ENCODE results near the gene LDHAL6A.

Gene LDHAL6A

DNA sequence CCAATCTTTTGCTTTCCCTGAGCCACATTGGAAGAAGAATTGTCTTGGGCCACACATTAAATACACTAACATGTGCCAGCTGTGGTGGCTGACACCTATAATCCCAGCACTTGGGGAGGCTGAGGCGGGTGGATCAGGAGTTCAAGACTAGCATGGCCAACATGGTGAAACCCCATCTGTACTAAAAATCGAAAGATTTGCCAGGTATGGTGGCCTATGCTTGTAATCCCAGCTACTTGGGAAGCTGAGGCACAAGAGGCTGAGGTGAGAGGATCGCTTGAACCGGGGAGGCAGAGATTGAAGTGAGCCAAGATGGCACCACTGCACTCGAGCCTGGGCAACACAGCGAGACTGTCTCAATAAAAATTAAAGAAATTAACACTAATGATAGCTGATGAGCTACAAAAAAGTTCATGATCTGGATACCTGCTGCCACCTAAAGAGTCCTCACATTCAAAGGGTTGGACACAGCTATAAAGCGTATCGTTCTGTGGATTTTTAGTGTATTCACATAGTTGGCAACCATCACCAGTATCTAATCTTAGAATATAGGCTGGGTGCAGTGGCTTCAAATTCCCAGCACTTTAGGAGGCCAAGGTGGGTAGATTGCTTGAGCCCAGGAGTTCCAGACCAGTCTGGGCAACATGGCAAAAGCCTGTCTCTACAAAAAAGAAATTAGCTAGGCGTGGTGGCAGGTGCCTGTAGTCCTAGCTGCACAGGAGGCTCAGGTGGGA, 46.9 kb upstream of the LDHAL6A start (continued):
- no peak for TF ChIP-seq REST (tag by site-specific recombination; IDR thresholded peaks at IDR 0.05)
- no peak for TF ChIP-seq ZNF157 (tag by site-specific recombination; IDR thresholded peaks at IDR 0.05)

DNA sequence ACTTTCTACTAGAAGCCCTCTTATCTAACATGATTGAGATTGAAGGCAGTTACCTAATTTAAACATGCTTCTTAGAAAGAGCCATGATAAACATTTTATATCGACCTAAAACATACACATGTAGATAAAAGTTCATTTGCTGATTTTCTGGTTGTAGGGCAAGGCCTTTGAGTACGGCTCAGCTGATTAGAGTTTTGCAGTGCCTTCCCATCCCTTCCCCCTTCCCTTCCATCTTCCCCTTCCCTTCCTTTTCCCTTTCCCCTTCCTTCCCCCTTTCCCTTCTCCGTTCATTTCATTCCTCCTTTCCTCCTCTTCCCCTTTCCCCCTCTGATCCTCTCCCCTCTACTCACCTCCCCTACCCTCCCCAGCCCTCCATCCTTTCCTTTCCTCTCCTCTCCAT, 39.2 kb upstream of the LDHAL6A start:
- TF ChIP-seq ZNF366 (tag by site-specific recombination; conservative IDR thresholded peaks at IDR 0.05) (0 out of 2 replicates have a peak, but pooled peaks have one; percentile 28), ZNF202 (tag by site-specific recombination; IDR thresholded peaks at IDR 0.05; ENCODE audit: borderline replicate concordance) (no peak), ZNF48 (tag by site-specific recombination; IDR thresholded peaks at IDR 0.05) (no peak), MZF1 (tag by site-specific recombination; IDR thresholded peaks at IDR 0.05; ENCODE audit: borderline replicate concordance) (no peak), KLF1 (tag by site-specific recombination; IDR thresholded peaks at IDR 0.05) (no peak), PRDM1 (tag by site-specific recombination; IDR thresholded peaks at IDR 0.05) (peak; percentile 53; the same call in 1 of the 2 replicates)
- Histone ChIP-seq H3K4me3 (ENCODE audit: low read depth, low read length) (no peak overlapping the region), H3K9me3 (ENCODE audit: control insufficient read depth, insufficient read depth, low read depth, low read length) (no peaks in the 10 kb centered on the region), H3K4me1 (ENCODE audit: control insufficient read depth, insufficient read depth, low read length) (no peaks in the 10 kb centered on the region), H3K36me3 (ENCODE audit: control insufficient read depth in 2 of 2, insufficient read depth in 1 of 2, low read length in 2 of 2) (no peaks in the 10 kb centered on the region), H3K27ac (ENCODE audit: extremely low read depth, low read depth, low read length) (no peak overlapping the region)
- ChIA-PET POLR2A (interaction anchor here (2.2 kb wide), 1 partner anchor 22 kb away, joined by 8 read pairs; the partner anchor contains the start of gene LDHA), CTCF (no interaction called here)

DNA sequence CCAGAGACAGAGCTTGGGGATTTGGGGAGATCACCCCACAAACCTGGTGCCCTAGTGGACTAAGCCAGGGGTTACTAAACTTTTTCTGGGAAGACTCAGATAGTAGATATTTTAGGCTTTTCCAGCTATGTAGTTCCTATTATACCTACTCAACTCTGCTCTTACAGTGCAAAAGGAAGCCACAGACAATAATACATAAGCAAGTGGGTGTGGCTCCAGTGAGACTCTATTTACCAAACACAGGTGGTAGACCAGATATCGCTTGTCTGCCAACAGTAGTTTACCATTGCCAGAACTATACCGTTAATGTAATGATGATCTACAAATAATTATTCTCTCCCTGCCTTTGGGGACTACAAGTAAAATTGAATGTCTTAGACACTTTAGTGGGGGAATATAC, 36.6 kb upstream of the LDHAL6A start:
- Histone ChIP-seq H3K4me3 (ENCODE audit: low read depth, low read length) (no peak overlapping the region), H3K36me3 (ENCODE audit: control insufficient read depth in 2 of 2, insufficient read depth in 1 of 2, low read length in 2 of 2) (no peaks in the 10 kb centered on the region), H3K9me3 (ENCODE audit: control insufficient read depth, insufficient read depth, low read depth, low read length) (no peaks in the 10 kb centered on the region), H3K27ac (ENCODE audit: extremely low read depth, low read depth, low read length) (no peak overlapping the region), H3K4me1 (ENCODE audit: control insufficient read depth, insufficient read depth, low read length) (no peaks in the 10 kb centered on the region)
- ChIA-PET CTCF (interaction anchor here (0.7 kb wide), 1 partner anchor 1672 kb away, joined by 3 read pairs; no protein-coding TSS in a partner anchor), POLR2A (no interaction called here)
- no peak for TF ChIP-seq ZNF239 (tag by site-specific recombination; IDR thresholded peaks at IDR 0.05)
- no peak for TF ChIP-seq YY2 (tag by site-specific recombination; IDR thresholded peaks at IDR 0.05)
- no peak for TF ChIP-seq ZNF623 (tag by site-specific recombination; IDR thresholded peaks at IDR 0.05)
- no peak for TF ChIP-seq SP2 (tag by site-specific recombination; IDR thresholded peaks at IDR 0.05)
- TF ChIP-seq SALL2 (tag by site-specific recombination; IDR thresholded peaks at IDR 0.05; ENCODE audit: borderline replicate concordance): no peak
- TF ChIP-seq ZNF18 (tag by site-specific recombination; IDR thresholded peaks at IDR 0.05): no peak
- TF ChIP-seq, protein P1, sequence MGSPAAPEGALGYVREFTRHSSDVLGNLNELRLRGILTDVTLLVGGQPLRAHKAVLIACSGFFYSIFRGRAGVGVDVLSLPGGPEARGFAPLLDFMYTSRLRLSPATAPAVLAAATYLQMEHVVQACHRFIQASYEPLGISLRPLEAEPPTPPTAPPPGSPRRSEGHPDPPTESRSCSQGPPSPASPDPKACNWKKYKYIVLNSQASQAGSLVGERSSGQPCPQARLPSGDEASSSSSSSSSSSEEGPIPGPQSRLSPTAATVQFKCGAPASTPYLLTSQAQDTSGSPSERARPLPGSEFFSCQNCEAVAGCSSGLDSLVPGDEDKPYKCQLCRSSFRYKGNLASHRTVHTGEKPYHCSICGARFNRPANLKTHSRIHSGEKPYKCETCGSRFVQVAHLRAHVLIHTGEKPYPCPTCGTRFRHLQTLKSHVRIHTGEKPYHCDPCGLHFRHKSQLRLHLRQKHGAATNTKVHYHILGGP (tag by site-specific recombination; IDR thresholded peaks at IDR 0.05): no peak
- no peak for TF ChIP-seq ZNF518A (tag by site-specific recombination; conservative IDR thresholded peaks at IDR 0.05; ENCODE audit: low read depth)
- TF ChIP-seq, protein P2, sequence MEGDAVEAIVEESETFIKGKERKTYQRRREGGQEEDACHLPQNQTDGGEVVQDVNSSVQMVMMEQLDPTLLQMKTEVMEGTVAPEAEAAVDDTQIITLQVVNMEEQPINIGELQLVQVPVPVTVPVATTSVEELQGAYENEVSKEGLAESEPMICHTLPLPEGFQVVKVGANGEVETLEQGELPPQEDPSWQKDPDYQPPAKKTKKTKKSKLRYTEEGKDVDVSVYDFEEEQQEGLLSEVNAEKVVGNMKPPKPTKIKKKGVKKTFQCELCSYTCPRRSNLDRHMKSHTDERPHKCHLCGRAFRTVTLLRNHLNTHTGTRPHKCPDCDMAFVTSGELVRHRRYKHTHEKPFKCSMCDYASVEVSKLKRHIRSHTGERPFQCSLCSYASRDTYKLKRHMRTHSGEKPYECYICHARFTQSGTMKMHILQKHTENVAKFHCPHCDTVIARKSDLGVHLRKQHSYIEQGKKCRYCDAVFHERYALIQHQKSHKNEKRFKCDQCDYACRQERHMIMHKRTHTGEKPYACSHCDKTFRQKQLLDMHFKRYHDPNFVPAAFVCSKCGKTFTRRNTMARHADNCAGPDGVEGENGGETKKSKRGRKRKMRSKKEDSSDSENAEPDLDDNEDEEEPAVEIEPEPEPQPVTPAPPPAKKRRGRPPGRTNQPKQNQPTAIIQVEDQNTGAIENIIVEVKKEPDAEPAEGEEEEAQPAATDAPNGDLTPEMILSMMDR (tag by site-specific recombination; IDR thresholded peaks at IDR 0.05): no peak
- no peak for TF ChIP-seq ZBTB20 (tag by site-specific recombination; IDR thresholded peaks at IDR 0.05)
- TF ChIP-seq KLF7 (tag by site-specific recombination; IDR thresholded peaks at IDR 0.05; ENCODE audit: borderline replicate concordance): no peak

Measured in HEK293 (cell line).